HG03457 (cell line): ENCODE results near the gene MYO9A.

ENCODE experiments used
- ATAC-seq: cut with Tn5 transposase; IDR thresholded peaks from one replicate; pipeline ENCODE4 v1.9.1; 2021; ENCODE audit warnings: moderate number of reproducible peaks; ENCODE audit not compliant: unreplicated experiment

Gene MYO9A

DNA sequence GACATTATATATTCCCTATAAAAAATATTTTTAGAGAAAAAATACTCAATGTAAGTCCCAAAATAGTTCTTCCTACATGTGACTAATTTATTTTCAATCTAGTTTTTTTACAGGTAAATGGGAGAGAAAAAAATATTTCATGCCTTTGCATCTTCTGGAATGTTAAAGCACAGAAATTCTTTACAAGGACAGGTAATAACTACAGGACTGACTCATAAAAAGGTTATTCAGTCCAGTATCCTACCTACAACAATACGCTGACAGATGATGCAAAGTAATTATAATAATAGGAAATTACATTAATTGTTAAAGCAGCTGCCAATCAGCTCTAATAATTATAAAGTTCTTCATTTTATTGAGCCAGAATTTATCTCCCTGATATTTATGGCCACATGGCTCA, 147.5 kb downstream of the MYO9A start:
- no peak for ATAC-seq

DNA sequence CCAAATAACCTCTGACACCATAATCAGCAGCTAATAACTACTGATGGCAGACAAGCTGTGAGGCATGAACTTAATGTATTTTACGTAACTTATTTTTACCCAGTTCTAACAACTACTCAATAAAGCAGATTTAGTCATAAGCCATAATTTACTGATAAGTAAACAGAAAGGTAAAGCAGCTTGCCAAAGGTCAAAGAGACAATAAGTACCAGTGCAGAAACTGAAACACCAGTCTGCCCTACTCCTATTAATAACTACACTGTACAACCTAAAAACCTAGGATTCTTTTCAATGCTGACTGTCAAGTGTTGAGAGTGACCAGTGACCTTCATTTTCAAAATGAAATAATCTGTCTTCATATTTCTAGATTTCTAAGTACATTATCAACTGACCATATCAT, 155.4 kb downstream of the MYO9A start:
- no peak for ATAC-seq

DNA sequence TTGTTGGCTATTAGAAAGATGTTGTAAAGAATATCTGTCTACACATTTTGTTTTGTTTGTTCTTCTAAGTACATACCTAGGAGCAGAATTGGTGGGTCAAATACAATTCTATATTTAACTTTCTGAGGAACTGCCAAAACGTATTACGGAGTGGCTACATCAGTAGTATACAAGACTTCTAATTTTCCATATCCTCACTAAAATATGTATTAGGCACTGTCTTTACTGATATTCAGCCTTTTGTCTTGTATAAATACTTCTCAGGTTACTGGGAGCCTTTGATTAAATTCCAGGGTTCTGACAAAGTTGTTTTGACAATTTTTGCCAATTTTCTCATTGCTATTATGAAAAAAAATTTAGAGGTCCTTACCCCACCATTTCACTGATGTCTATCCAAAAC, 160.9 kb downstream of the MYO9A start:
- no peak for ATAC-seq

DNA sequence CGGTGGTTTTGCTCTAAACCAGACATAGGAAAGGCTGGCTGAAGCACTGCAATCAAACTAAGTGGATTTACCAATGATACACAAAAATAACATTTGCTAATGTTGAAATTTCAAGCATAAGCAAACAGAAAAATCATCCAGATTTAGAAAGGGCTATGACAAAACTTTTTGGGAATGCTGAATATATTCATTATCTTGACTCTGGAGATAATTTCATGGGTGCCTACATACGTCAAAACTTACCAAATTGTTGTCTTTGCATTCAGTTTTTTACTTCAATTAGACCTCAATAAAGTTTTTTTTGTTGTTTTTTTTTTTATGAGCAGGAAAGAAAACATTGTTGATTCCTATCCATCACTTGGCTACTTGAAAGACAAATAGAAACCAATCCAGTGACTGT, 166.8 kb downstream of the MYO9A start:
- ATAC-seq: no peak

DNA sequence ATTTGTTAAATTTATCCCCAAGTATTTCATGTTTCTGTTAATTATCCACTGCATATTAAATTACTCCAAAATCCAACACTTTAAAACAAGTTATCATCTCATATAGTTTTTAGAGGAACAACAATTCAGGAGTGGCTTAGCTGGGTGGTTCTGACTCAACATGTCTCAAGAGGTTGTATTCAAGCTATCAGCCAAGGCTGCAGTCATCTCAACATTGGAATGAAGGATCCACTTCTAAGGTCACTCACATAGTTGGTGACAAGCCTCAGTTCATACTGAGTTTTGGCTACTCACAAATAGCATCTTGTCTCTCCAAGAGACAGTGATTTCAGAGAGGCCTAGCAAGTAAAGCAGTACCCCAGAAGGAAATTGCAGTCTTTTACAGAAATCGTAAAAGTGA, 172.9 kb downstream of the MYO9A start:
- ATAC-seq: no peak

DNA sequence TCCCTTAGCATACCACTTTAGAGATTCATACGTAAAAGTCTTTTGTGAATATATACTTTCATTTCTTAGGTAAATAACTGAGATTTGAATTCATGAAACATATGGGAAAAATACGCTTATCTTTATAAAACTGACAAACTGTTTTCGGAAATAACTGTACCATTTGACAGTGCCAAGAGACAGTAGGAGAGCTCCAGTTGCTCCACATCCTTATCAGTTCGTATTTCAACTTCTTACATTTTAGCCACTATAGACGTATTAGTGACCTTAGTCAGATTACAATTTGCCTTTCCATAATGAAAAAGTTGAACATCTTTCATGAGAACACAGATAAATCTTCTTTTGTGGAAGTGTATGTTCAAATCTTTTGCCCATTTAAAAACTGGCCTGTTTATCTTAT, 174.1 kb downstream of the MYO9A start:
- no peak for ATAC-seq

DNA sequence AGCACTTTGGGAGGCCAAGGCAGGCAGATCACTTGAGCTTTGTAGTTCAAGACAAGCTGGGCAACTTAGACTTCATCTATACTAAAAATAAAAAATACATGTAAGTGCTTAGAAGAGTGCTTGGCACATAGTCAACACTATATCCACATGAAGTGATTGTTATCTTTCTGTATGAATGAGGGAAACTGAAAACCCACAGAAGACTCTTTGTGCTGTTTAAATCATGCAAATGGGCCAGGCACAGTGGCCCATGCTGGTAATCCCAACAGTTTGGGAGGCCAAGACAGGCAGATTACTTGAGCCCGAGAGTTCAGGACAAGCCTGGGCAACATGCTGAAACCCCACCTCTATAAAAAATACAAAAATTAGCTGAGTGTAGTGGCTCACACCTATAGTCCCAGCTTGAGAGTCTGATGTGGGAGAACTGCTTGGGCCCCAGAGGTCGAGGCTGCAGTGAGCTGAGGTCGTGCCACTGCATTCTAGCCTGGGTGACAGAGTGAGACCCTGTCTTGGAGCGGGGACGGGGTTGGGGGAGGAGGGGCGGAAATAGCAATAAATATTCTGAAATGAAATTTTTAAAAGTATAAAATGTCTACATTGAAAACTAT, 177.9 kb downstream of the MYO9A start:
- ATAC-seq: no peak

DNA sequence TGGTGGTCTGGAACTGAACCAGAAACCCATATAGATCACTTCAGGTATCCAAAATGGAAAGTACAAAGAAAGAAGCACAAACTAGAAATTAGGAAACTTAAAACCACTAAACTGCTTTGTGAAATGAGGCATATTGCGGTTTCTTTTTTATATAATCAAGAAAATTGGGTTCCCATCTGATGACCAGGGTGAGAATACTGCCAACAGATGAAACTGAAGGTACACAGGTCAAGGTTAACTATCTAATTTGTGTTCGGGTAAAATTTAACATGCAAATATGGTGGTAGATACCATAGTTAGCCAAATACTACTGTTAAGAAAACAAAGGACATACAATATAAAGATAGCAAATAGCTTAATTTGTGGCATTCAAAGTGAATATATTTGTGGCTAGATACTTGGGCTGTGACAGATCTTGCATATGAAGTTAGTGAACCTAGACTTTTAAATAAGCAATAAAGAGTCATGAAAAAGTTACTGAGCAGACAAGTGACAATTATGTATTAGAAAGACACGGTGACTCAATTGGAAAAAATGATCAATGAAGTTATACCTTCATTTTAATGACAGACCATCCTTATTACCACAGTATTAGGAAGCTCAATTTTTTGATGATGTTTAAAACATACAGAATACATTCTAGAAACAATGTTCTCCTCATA, 180.2 kb downstream of the MYO9A start:
- peak; percentile 65 for ATAC-seq

DNA sequence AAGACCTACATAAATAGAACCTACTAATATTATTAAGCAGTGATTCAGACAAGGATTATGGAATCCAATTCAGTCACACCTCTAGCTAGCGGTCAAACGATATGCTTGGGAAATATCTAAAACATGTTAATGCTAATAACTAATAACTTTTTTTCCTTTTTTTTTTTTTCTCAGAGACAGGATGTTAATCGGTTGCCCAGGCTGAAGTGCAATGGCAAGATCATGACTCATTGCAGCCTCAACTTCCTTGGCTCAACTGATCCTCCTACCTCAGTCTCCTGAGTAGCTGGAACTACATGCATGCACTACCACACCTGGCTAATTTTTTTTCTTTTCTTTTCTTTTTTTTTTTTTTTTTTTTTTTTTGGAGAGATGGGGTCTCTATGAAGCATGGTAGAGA, 183.5 kb downstream of the MYO9A start:
- no peak for ATAC-seq

DNA sequence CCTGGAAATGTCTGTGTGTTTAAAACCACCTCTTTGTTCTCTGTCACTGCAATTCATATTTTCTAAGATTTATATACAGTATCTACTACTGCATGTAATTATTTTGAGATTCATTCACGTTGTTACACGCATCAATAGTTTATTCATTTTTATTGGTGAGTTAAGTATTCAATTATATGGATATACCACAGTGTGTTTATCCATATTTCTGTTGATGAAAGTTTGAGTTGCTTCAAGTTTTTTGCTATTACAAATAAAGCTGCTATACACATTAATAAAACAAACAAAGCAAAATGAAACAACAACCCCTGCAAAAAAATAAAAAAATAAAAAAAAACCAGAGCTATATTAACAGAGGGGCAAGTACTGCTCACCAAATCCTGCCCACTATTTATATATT, 185.3 kb downstream of the MYO9A start:
- ATAC-seq: no peak

DNA sequence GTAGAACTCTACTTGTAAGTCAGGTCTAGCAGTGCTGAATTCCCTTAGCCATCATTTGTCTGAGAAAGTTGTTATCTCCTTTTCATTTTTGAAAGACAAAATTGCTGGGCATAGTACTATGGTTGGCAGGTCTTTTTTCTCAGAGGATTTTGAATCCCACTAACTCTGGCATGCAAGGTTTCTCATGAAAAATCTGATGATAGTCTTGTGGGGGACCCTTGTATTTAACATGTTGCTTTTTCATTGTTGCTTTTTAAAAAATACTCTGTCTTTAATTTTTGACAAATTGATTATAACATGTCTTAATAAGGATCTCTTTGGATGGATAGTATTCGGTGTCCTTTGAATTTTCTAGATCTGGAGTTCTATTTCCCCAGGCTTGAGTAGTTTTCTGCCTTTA, 186.7 kb downstream of the MYO9A start:
- ATAC-seq: no peak

DNA sequence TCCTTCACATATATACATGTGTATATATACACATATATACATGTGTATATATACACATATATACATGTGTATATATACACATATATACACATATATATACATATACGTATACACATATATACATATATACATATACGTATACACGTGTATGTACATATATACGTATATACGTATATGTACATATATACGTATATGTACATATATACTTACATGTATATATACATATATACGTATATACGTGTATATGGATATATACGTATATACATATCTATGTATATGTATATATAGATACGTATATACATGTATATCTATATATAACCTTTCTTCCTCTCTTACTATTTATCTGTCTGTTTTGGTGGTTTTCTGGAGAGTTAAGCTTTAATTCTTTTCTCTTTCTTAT, 192.8 kb downstream of the MYO9A start:
- ATAC-seq: no peak

DNA sequence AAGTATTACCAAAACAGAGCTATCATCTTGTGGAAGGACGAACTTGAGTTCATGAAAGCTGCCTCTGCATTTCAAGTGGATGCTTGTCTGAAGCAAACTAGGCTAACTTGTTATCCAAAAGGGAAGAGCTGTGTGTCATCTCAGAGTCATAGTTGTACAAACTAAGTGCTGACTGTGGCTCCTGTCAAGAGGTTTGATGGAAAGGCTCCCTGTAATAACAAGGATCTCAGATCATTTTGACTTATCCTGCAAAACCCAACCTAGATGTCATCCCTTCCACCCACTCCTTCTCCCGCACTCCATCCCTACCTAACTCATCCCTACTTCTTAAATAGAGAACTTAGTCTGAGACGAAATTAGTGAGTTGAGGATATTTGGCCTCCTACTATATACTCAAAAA, 196.8 kb downstream of the MYO9A start:
- no peak for ATAC-seq

DNA sequence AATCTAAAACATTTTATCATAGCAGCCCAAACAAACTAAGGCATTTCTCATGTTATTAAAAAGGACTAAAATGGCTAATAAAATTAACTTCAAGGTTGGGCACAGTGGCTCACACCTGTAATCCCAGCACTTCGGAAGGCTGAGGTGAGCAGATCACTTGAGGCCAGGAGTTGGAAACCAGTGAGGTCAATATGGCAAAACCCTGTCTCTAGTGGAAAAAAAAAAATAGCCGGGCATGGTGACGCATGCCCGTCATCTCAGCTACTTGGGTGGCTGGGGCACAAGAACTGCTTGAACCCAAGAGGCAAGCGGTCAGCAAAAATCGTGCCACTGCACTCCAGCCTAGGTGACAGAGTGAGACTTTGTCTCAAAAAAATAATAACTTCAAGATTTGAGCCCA, 197.4 kb downstream of the MYO9A start:
- no peak for ATAC-seq

DNA sequence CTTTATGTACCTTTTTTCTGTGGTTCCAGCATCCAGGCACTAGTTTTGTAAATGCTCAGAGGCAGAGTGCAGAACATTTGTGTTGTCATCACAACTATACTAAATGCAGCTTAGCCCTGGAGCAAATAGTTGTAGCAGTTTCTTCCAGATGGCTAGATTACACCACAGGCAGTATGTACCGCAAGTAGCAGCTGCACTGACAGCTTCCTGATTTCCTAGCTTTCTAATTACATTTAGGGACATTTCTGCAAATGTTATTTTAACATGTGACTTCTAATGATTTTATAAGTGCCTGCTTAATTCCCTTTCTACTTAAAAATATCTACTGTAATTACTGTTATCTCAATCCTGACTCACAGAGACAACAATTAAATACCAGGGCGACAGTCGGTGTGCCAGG, 201.1 kb downstream of the MYO9A start:
- ATAC-seq: no peak

DNA sequence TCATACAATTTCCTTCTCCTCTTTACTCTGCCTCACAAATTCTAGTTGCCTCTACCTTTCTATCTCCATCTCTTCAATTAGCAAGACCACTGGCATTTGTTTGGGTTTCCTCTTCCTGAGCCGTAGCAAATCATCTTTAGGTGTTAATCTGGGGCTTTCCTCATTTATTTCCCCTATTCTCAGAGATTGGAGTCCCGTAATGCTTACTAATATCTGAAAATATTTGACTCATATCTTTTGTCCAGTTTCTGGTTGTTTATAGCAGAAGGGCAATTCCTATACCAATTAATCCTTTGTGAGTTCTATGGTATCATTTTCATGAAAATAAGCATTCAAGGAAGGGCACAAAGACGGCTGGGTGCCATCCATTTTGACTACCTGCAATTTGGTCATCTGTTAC, 203.9 kb downstream of the MYO9A start:
- no peak for ATAC-seq

DNA sequence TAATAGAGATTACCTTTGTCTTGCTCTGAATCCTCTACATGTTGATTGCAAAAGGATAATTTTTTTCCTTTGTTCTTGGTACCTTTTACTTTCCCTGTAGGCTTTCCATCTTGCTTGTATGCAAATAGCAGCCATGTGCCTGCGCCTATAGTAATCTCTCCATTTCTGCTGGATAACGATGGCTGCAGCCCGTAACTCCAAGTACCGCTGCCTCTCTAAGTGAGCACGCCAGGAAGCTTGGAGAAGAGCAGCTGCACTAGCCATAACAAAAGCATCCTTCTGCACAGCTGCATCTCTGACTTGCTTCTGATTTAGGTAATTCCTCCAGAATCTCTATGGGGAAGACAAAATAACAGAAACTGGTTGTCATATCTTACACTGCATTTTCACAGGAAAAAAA, 218.3 kb downstream of the MYO9A start:
- no peak for ATAC-seq

DNA sequence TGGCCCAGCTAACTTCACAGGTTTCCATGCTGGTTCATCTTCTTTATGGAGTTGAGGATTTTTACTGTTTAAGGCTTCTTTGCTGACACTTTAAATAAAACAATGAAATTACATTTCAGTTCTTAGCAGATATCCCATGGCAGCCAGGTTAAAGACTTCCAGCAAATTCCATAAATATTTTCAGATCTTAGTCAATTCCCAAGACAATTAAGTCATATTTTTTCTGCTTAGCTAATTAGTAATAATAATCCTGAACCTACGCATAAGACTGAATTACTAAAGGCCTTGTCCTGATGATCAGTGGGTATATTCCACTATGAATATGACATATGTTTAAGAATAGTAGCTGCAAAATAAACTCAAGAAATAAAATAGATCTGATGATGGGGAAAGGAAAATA, 224.3 kb downstream of the MYO9A start:
- no peak for ATAC-seq

DNA sequence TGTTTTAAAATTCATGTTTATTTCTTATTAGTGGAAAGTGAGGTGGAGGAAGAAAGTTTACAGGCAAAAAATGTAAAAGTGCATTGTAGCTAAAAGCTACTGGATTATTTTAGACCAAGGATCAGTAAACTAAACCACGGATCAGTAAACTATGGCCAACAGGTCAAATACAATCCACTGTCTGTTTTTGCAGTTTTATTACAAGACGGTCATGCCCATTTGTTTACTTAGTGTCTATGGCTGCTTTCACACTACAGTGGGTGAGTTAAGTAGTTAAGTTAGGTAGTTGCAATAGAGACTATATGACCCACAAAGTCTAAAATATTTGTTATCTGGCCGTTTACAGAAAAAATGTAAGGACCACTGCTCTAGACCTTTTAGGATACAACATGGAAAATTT, 225.6 kb downstream of the MYO9A start:
- ATAC-seq: no peak

DNA sequence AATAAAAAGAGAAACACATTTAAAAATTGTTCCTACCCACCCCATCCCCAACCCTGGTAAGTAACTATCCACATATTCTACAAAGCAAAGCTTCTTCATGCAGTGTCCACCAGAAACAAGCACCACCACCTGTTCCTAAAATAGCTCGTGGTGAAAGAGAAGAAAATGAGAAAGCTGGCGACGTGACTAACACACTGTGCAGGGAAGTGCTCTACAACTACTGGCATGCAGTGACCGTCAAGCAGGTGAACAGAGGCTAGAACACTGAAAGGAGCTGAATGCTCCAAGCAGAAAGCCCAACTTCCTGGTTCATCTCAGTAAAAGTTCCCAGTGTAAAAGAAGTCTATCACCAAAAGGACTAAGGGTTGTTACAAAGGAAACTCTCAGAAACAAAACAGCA, 226.9 kb downstream of the MYO9A start:
- ATAC-seq: no peak

DNA sequence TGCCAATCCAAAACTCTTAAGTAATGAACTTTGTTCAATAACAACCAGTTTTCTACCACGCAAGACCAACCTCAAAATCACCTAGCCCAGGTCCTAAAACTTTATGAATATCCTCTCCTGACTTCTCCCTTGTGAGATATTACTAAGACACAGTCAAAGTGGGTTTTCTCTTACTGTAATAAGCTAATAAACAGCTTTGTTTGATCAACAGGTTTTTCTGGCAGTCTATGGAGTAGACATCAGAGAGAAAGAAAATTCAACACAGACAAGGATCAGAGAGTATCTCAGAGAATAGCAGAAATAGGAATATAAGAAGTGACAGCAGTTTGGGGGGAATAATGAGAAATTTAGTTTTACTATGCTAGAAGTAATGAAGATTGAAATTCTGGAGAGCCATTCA, 228.0 kb downstream of the MYO9A start:
- no peak for ATAC-seq

DNA sequence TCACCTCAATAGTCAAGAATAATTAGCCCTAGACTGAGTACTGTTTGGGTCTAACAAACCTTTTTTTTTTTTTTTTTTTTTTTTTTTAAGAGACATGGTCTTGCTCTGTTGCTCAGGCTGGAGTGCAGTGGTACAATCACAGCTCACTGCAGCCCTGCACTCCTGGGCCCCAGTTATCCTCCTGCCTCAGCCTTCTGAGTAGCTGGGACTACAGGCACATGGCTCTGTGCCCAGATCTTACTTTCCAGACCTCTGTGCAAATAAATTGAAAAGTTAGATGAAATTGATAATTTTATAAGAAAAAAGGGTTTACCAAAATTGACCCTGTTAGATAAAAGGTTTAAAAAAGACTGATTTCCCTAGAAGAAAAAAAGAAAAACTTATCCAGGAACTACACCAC, 228.6 kb downstream of the MYO9A start:
- ATAC-seq: no peak

DNA sequence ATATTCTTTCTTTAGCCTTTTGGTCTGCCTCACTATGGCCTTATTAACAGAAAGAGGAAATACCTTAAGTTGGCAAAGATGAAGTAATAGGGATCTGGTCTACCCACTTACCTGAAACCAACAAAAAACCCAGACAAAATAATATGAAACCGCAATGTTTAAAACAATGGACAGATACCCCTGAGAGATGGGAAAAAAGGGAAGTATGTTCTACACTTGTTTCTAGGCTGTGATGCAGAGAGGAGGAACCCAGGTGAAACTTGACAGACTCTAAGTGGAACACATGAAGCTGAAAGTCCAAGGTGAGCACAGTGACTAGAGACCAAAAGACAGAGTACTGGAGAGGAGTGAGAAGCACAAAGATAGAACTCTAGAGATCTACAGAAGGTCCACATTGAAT, 229.2 kb downstream of the MYO9A start:
- ATAC-seq: no peak
